Erythroblast (primary cell): ENCODE data around the gene KCNB1.

Experiments used
- GATA1 ChIP-seq: IDR thresholded peaks from 2 replicates; pipeline ENCODE4 v1.6.1; 2011; ENCODE audit warnings: low read depth, mild to moderate bottlenecking, control low read depth, low read length, moderate library complexity
- POLR2A ChIP-seq: IDR thresholded peaks from 2 replicates; pipeline ENCODE4 v1.6.1; 2011; ENCODE audit warnings: mild to moderate bottlenecking, low read length

- no peak for TF ChIP-seq POLR2A
- no peak for TF ChIP-seq GATA1
Observed at GRCh38 chr20:49417843-49418555, 64.5 kb downstream of the KCNB1 start.
